ENCODE measurements around the gene HAUS1. TPM values are rescaled to one million over a fixed set of nuclear protein-coding genes. Genes with fewer than 3 reads are reported as not detected.

The HAUS1 gene
- total RNA-seq: 10 to 100 TPM; 34.3 to 54.5 TPM

GRCh38 chr18:46104128-46104911, at the start of gene HAUS1:
HAUS1 (plus strand) TSS chr18:46104385; CDS start chr18:46104412, 27 bp downstream.
- peak within 1 kb of the TSS; percentile 93 for H3K27ac Mint-ChIP-seq
- ATAC-seq (replicated peaks): peak; percentile 91
- H3K4me1 Mint-ChIP-seq: no peaks in the 10 kb centered on the region
- no peaks in the 10 kb centered on the region for H3K9me3 Mint-ChIP-seq
- H3K4me3 Mint-ChIP-seq: peak within 1 kb of the TSS; percentile 93
- no peaks in the 10 kb centered on the region for H3K27me3 Mint-ChIP-seq
- peaks cover 30% of the 10 kb centered on the region for H3K36me3 Mint-ChIP-seq (ENCODE audit: low read depth)

GRCh38 chr18:46054956-46055837, 49.0 kb upstream of the HAUS1 start:
- Mint-ChIP-seq H3K27ac (peak overlapping the region; percentile 77), H3K36me3 (ENCODE audit: low read depth) (no peaks in the 10 kb centered on the region), H3K4me1 (peaks cover 32% of the 10 kb centered on the region), H3K4me3 (peak overlapping the region; percentile 62), H3K9me3 (no peaks in the 10 kb centered on the region), H3K27me3 (no peaks in the 10 kb centered on the region)
- ATAC-seq (replicated peaks): peak; percentile 73

GRCh38 chr18:46055838-46056230, 48.4 kb upstream of the HAUS1 start:
- Mint-ChIP-seq H3K27ac (peak overlapping the region; percentile 77), H3K4me1 (peaks cover 35% of the 10 kb centered on the region), H3K36me3 (ENCODE audit: low read depth) (no peaks in the 10 kb centered on the region), H3K27me3 (no peaks in the 10 kb centered on the region), H3K9me3 (no peaks in the 10 kb centered on the region), H3K4me3 (peak overlapping the region; percentile 62)
- ATAC-seq (replicated peaks): no peak

- Mint-ChIP-seq H3K36me3 (ENCODE audit: low read depth) (no peaks in the 10 kb centered on the region), H3K27ac (no peak overlapping the region), H3K4me1 (peaks cover 12% of the 10 kb centered on the region), H3K27me3 (no peaks in the 10 kb centered on the region), H3K9me3 (no peaks in the 10 kb centered on the region), H3K4me3 (no peak overlapping the region)
- ATAC-seq (replicated peaks): no peak
These were observed 43.8 kb upstream of the HAUS1 start for GRCh38 chr18:46060359-46060841.

GRCh38 chr18:46061387-46061786, 42.8 kb upstream of the HAUS1 start:
- ATAC-seq (replicated peaks): no peak
- H3K4me3 Mint-ChIP-seq: no peak overlapping the region
- no peaks in the 10 kb centered on the region for H3K27me3 Mint-ChIP-seq
- peaks cover 3% of the 10 kb centered on the region for H3K4me1 Mint-ChIP-seq
- H3K9me3 Mint-ChIP-seq: no peaks in the 10 kb centered on the region
- H3K36me3 Mint-ChIP-seq (ENCODE audit: low read depth): no peaks in the 10 kb centered on the region
- H3K27ac Mint-ChIP-seq: peak overlapping the region; percentile 36

GRCh38 chr18:46061796-46062195, 42.4 kb upstream of the HAUS1 start:
- H3K4me1 Mint-ChIP-seq: peaks cover 3% of the 10 kb centered on the region
- no peaks in the 10 kb centered on the region for H3K36me3 Mint-ChIP-seq (ENCODE audit: low read depth)
- peak overlapping the region; percentile 36 for H3K27ac Mint-ChIP-seq
- no peak for ATAC-seq (replicated peaks)
- H3K9me3 Mint-ChIP-seq: no peaks in the 10 kb centered on the region
- no peak overlapping the region for H3K4me3 Mint-ChIP-seq
- no peaks in the 10 kb centered on the region for H3K27me3 Mint-ChIP-seq

- peaks cover 3% of the 10 kb centered on the region for H3K4me1 Mint-ChIP-seq
- H3K27me3 Mint-ChIP-seq: no peaks in the 10 kb centered on the region
- H3K4me3 Mint-ChIP-seq: no peak overlapping the region
- no peak overlapping the region for H3K27ac Mint-ChIP-seq
- H3K36me3 Mint-ChIP-seq (ENCODE audit: low read depth): no peaks in the 10 kb centered on the region
- ATAC-seq (replicated peaks): no peak
- no peaks in the 10 kb centered on the region for H3K9me3 Mint-ChIP-seq
These were observed 41.4 kb upstream of the HAUS1 start for GRCh38 chr18:46062781-46063180.

- peaks cover 13% of the 10 kb centered on the region for H3K4me1 Mint-ChIP-seq
- no peak overlapping the region for H3K27ac Mint-ChIP-seq
- H3K36me3 Mint-ChIP-seq (ENCODE audit: low read depth): no peaks in the 10 kb centered on the region
- ATAC-seq (replicated peaks): no peak
- no peaks in the 10 kb centered on the region for H3K27me3 Mint-ChIP-seq
- no peak overlapping the region for H3K4me3 Mint-ChIP-seq
- no peaks in the 10 kb centered on the region for H3K9me3 Mint-ChIP-seq
These were observed 36.7 kb upstream of the HAUS1 start for GRCh38 chr18:46067438-46068007.

- no peaks in the 10 kb centered on the region for H3K9me3 Mint-ChIP-seq
- peak overlapping the region; percentile 23 for H3K27ac Mint-ChIP-seq
- H3K36me3 Mint-ChIP-seq (ENCODE audit: low read depth): no peaks in the 10 kb centered on the region
- no peak for ATAC-seq (replicated peaks)
- H3K27me3 Mint-ChIP-seq: no peaks in the 10 kb centered on the region
- peak overlapping the region; percentile 19 for H3K4me3 Mint-ChIP-seq
- peaks cover 18% of the 10 kb centered on the region for H3K4me1 Mint-ChIP-seq
These were observed 35.4 kb upstream of the HAUS1 start for GRCh38 chr18:46068763-46069162.

GRCh38 chr18:46069524-46069923, 34.7 kb upstream of the HAUS1 start:
- no peaks in the 10 kb centered on the region for H3K9me3 Mint-ChIP-seq
- H3K4me1 Mint-ChIP-seq: peaks cover 22% of the 10 kb centered on the region
- H3K27ac Mint-ChIP-seq: peak overlapping the region; percentile 23
- no peaks in the 10 kb centered on the region for H3K36me3 Mint-ChIP-seq (ENCODE audit: low read depth)
- ATAC-seq (replicated peaks): peak; percentile 48
- no peaks in the 10 kb centered on the region for H3K27me3 Mint-ChIP-seq
- peak overlapping the region; percentile 19 for H3K4me3 Mint-ChIP-seq

GRCh38 chr18:46070232-46070631, 34.0 kb upstream of the HAUS1 start:
- Mint-ChIP-seq H3K36me3 (ENCODE audit: low read depth) (no peaks in the 10 kb centered on the region), H3K27me3 (no peaks in the 10 kb centered on the region), H3K4me3 (peak overlapping the region; percentile 19), H3K4me1 (peaks cover 22% of the 10 kb centered on the region), H3K9me3 (no peaks in the 10 kb centered on the region), H3K27ac (peak overlapping the region; percentile 77)
- ATAC-seq (replicated peaks): no peak

- H3K4me3 Mint-ChIP-seq: peak overlapping the region; percentile 19
- no peaks in the 10 kb centered on the region for H3K27me3 Mint-ChIP-seq
- H3K36me3 Mint-ChIP-seq (ENCODE audit: low read depth): no peaks in the 10 kb centered on the region
- no peaks in the 10 kb centered on the region for H3K9me3 Mint-ChIP-seq
- ATAC-seq (replicated peaks): peak; percentile 22
- H3K4me1 Mint-ChIP-seq: peaks cover 22% of the 10 kb centered on the region
- peak overlapping the region; percentile 77 for H3K27ac Mint-ChIP-seq
These were observed 33.2 kb upstream of the HAUS1 start for GRCh38 chr18:46070815-46071652.

- Mint-ChIP-seq H3K4me3 (peak within 1 kb of the TSS; percentile 19), H3K27ac (peak within 1 kb of the TSS; percentile 77), H3K9me3 (no peaks in the 10 kb centered on the region), H3K27me3 (no peaks in the 10 kb centered on the region), H3K36me3 (ENCODE audit: low read depth) (peaks cover 2% of the 10 kb centered on the region), H3K4me1 (peaks cover 22% of the 10 kb centered on the region)
- peak; percentile 73 for ATAC-seq (replicated peaks)
These were observed 32.4 kb upstream of the HAUS1 start, which contains the start of gene PSTPIP2 for GRCh38 chr18:46071653-46072375. PSTPIP2 (minus strand) TSS chr18:46072260; CDS start chr18:46072188, 72 bp downstream.
